ENCODE data around the gene REN.

REN gene

DNA sequence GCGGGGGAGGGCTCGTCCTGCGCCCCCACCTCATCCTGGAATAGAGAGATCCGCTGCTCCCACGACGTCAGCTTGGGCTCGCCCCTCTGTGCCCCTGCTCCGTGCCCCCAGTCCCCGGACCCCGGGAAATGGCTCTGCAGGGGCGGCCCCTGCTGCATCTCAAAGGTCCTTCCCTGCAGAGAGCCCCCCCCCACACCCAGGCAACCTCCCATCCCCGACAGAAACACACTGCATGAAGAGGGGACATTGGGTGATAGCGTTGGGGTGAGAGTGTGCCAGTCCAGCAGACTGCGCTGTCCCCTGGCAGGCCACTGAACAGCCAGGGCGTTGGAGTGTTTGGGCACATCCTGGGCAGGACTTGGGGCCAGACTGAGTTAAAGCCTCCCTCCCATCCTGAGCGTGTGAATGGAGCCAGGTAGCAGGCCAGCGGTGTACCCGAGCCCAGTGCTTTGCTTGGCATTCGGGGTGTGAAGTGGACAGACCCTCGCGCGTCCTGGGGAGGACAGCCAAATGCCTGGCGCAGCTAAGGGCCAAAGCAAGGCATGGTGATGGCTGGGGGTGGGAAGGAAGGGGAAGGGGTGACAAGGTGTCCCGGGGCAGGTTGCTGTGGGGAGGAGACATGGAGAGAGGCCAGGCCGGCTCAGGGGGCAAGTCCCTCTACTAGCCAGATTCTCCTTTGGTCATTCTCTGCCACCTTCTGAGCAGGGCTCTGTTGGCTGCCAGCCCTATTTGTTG is 13.7 kb downstream of the REN start:
- no peak for DNase-seq

DNA sequence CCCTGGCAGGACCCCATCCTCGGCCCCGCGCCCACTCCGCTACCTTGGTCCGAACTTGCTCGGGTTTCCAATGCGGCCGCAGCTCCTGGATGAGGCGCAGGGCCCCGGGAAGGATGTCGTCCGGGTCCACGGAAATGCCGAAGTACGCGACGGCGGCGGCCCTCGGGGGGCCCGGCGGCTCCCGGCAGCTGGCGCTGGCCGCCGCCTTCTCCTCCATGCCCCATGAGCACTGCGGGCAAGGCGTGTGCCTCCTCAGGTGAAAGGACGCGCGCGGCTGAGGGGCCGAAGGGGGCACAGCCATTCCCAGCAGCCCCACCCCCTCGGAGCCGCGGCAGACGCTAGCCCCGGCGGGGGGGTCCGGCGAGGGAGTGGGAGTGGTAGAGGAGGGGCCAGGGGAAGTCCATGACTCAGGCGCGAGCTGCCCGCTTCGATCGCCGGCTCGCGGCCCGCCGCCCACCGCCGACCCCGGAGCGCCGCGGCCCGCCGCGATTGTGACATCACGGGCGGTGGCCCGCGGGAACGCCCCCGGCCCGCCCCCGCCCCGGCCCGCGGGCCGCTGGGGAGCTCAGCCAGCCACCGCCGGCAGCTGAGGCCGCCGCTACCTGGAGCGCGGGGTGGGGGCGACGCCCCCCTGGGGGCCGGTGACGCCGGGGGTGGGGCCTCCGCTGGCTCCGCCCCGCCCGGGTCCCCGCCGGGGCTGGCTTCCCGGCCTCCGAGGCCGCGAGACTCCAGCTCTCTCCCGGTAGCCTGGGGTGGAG is 14.4 kb downstream of the REN start, which contains the start of gene ETNK2:
TSS of gene ETNK2 (minus strand) at position 493 of the 758 bp plus-strand sequence. CDS start at position 301, 192 bp downstream.
- DNase-seq = peak; percentile 21

DNA sequence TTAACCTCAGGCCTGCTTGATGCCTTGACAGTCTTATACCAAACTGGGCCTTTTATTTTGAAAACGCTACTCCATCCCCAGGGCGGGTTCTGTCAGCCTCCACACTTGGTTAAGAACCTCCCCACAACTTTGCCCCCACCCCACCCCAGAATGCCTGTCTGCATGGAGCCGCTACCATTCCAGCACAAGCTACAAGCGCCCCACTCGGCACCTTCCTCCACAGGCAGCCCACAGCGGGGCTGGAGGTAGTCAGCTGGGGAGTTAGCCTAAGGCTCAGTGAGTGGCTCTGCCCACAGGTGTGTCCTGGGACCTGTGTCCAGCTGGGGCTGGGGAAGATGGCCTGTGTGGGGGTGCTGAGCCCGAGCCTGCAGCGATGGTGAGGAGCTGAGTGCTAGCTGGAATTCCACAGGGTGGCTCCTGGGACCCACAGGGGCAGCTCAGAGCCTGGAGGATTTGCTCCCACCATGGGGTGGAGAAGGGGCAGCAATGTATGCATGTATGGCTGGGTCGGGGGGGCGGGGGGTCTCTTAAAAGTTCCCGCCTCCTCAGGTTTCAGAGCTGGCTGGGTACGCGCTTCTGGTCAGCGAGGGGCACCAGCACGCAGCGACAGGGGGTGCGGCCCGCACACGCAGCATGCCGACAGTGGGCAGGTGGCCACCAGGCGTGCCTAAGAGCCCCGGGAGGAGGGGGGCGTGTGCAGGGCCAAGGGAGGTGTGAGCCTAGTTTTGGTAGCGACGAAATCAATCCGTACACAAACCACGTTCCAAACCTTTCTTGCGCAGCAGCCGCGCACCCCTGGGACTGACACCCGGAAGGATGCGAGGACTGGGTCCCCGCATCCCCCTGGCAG is 15.2 kb downstream of the REN start:
- DNase-seq = no peak

DNA sequence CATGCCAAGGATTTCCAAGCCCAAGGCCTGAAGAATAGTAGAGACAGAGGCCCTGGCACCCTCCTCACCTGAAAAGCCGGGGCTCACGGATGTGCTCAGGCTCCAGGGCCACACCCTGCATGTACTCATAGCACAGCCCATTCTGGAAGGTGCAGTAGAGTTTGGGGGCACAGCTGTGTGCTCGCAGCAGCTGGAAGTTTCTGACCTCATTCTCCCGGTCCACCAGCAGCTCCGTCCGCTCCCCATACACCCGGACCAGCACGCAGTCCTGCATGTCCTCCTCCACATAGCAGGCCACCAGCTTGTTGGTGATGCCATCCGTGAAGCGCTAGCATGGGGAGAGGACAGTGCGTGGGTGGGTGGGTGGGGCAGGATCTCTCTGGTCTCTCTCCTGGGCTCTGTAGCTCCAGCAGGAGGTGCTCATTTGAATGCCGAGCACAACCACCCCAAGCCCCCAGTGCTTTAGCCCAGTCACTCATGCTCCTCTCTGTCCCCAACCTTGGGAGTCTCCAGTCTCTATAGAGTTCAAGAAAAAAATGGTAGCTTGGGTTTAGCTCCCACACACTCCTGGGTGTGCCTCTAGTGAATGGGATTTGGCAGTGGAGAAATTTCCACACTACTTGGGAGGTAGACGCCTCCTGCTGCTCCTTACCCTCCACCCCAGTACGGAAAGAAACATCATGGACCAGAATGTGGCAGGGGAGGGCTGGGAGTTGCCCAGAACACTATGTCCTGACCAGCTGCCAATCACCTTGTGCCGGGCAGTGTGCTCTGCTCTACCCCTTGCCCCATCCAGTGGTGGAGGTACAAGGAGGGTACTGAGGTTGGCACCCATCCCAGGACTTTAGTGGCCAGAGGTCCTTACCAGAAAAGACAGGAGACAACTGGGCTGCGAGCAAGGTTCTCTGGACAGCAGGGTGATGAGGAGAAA is 16.2 kb downstream of the REN start:
- DNase-seq = no peak

DNA sequence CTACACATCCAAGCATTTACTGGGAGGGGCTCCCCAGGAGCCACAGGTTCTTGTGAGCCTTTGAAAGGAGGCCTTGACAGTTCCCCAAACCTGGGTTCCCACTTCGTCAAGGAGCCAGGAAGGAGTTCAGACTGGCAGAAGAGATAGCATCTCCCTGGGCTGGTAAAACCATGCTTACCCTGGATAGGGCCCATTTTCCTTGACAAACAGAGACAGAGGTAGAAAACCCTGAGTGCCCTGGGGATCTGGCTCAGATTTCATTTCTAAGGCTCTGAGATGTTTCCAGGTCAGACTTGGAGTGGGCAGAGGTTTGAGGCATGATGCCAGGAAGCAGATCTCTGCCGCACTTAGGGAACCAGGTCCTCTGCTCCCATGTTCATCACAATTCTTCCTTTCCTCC is 17.0 kb downstream of the REN start:
- peak; percentile 69 for DNase-seq

DNA sequence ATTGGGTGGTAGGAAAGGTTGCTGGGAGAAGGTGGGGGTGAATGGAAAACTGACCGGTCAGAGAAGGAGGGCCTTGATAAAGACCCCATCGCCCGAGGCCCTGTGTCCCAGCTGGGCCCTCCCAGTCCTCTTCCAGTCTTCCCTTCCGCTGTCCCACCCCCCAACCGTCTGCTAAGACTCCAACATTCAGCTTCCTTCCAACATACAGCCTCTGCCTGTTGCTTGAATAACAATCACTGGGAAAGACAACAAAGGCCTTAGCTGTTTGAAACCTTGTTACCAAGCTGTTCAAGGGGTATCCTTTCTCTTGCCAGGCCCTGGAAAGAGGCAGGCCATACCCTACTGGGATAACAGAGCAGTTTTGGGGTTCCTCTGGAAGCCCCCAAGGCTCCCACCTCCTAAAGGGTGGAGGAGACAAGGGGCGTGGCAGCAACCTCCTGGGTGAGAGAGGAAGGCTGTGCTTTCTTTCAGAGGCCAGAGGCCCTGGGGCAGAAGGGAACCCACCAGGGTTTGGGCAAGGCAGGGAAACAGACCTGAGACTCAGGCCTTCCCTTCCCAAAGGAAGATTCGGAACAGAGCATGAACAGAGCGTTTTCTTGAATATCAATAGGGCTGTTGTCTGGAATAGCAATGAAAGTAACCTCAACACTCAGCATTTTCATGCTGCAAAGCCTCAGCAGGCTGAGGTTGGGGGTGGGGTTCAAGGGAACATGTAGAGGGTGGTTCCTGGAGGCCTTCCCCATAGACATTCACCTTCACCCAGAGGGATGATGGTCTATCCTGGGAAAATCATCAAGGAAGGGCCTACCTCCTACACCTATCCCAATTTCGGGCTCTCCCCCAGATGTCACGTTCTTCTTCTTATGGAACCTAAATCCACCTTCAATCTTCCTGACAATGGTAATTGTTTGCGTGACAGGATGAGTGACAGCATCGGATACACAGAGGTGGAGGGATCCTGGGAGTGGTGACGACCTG is 18.4 kb downstream of the REN start:
- no peak for DNase-seq

DNA sequence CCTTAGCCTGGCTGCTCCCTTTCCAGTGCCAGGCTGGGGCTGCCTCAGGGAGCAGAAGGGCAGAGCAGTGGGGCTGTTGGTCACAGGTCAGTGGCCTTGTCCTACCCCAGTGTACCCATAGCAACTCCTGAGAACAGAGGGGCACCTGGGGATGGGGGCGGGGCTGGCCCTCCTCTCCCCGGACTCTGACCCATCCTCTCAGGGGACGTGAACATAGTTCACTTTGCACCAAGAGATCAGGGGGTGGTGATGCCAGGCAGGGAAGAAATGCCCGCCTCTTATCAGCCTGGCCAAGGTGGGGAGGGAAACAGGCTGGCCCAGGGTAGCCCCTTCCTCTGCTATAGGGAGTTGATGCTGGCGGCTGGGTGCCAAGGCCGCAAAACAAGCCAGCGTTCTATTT is 19.2 kb downstream of the REN start:
- DNase-seq = no peak

DNA sequence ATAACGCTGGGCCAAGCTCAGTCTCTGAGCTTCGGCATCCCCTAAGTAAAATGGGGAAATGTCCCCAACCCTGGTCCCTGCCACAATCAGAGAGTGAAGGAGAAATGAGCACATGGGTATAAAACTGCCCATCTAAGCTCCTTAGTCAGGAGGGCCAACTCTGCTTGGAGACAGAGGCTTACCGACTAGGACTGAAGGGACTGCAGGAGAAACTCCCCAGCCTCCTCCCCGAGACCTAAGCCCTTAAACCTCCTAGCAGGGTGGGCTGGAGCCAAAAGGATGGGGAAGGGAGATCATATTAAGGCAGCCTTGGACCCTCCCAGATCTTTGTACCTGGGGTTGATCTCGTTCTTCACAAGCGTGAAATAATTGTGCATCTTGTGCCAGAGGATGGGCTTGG is 19.8 kb downstream of the REN start:
- no peak for DNase-seq

DNA sequence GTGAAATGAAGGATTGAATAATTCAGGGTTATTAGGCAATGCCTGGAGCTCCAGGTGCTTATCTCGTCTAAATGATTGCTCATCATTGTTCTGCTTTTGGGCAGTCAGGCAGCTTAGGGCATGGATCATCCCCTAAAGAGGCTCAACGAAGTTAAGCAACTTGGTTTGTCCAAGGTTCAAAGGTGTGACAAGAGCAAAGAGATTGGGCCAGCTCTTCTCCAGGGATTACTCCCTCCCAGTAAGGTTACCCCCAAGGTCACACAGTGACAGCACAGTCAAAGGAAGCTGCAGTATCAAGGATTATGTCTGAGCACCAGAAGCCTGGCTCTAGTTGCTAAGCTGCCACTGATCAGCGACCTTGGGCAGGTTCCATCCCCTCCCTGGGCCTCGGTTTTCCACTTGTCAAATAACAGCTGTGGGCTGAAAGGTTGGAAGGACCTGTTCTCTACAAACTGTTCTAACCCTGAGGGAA is 21.1 kb downstream of the REN start:
- DNase-seq = no peak

DNA sequence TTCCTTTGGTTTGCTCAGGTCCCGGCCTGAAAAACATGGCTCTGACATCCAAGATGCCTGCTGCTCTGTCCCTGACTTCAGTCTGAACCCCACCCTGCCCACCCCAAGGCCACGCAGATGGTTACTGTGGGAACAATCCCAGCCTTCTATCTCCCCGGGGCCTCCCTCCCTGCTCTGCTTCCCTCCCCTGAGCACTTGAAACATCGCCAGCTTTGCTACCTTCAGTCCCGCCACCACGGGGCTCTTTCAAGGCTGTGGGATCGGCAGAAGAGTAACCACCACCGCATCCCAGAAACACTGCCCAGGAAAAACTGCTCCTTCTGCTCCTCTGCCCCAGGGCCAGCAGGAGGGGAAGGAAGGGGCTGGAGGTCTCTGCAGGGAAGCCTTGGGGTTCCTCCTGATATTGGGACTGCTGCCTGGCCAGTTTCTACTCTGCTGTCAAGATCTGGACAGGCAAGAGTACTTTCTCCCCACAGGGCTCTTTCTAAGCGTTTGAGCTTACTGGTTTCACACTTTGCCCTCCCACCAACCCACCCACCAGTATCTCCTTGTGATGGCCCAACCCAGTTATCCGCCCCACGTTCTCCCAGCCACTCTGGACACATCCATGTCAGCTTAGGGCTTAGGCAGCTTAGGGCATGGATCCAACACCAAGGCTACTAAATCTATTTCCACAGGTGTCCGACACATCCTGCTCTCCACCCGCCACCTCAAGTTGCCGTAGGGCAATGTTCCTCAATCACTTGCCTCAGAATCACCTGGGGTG is 22.7 kb downstream of the REN start:
- DNase-seq = no peak

DNA sequence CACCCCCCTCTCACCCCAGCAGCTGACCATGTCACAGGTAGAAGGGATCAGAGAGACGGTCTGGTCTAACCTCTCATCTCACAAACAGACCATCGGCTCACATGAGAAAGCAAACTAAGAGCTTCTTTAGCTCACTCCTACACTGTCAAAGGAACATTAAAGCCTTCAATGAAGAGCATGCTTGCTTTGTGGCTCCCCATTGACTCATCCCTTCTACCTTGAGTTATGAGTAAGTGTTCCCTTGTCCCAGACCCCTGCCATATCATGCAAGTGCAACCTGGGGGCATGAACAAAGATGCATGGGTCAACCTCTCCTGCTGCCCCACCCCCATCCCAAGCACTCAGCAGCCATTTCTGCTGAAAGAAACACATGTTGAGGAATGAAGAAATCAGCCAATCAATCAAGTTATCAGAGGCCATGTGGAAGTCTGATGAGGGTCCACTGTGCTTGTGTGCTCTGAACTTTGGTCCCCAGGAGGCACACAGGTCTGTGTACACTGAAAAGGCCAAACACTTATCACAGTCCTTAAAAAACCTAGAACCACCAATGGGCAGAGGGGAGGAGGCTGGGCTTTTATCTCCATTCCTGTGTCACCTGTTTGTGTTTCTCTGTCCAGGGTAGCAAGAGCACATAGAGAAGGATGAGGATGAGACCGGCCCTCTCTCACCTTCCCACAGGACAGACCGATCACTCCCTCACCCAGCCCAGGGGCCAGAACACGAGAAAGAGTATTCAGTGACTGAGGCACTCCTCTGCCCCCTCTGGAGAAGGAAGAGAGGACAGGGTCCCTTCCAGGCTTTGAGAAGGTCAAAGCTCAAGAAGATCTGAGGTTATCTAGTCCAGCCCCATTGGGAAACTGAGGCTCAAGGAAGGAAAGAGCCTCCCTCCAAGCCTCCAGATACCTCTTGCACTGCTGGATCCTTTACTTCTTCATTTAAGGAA is 23.8 kb downstream of the REN start:
- no peak for DNase-seq

DNA sequence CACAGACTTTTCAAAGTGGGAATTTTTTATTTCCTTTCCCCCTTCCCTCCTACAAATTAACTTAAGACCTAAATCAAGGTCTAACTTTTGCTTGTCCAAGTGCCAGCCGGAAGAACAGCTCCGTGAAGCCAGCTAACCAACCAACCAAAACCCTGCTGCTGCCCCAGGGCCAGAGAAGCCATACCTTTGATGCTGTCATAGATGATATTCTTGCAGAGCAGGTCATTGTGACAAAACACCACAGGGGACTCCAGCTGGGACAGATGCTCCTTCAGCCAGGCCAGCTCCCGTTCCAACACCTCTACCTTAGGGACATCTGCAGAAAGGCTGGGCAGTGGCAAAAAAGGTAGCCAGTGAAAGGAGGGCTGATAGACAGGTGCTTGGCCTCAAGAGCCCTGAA is 25.0 kb downstream of the REN start:
- no peak for DNase-seq

DNA sequence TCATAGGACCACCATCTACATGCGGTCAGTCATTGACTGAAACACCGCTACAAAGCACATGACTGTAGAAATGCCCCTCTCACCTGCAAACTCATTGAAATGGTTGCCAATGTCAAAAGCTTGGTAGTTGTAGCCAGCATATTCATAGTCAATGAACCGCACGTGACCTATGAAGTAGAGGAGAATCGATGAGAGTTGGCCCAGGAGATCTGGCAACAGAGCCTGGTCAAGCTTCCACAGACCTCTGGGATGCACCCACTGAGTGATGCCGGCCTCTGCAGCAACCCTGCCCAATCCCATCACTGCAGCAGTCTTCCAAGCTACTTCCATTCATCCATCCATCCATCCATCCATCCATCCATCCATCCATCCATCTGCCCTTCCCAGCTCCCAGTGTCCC is 26.2 kb downstream of the REN start:
- DNase-seq = no peak

DNA sequence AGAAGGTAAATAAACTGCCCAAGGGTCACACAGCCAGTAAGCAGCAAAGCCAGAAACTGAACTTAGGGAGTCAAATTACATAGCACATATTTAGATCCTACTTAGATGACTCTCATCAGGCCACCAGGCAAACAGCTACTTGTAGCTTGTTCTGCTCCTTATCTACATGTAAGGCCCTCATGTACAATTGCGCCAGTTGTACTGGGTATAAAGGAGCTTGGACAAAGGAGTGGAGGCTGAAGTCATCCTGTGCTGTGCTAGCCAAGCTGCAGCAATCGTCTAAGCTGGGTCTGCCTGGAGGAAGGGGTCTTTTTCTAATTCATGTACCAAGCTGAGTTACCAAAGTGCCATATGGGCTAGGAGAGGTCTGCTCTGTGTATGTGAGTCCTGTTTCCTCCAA is 27.0 kb downstream of the REN start:
- DNase-seq = no peak

DNA sequence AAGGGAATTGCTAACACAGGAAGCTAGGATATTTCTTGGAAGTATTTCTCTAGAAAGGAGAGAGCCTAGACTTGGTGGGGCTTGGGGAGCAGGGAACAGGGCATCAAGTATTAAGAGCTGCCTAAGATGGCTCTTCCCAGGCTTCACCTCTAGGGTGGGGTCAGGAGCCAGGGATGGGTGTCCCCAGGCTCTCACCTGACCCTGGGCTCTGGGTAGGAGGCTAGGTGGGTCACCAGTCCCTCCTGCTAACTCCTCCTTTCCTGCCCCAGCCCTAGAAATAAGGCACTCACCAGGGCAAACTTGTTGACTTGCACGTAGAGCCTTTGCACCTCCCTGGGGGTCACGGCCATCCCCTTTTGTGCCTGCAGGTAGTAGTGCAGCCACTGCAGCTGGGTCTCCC is 29.3 kb downstream of the REN start:
- DNase-seq = no peak

DNA sequence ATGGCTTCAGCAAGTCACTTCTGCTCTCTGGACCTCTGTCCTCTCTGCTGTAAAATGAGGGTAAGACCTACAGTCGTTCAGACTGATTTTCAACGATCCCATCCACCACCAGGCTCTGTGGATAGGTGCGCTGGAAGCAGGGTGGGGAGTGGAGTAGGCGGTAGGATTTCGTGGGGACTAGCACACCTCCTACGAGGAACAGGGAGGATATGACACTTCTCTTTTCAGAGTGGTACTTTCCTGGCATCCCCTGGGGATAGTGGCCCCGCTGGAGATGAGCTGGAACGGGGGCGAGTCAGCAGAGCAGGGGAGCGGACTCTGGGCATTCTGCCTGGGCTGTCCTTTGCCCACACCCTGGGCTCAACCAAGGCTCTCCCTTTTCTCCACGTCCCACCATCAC is 32.0 kb downstream of the REN start:
- DNase-seq = no peak

DNA sequence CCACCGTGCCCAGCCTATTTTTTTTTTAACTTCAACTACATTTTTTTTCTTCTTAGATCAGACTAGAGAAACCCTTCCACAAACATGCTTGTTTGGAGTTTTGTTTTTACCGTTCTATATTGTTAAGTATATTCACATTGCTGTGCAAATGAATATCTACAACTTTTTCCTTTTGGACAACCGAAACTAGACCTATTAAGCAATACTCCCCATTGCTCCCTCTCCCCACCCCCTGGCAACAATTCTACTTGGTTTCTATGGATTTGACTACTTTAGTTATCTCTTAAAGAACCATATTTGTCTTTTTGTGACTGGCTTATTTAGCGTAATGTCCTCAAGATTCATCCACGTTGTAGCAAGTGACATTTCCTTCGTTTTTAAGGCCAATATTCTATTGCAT is 33.4 kb downstream of the REN start:
- no peak for DNase-seq

DNA sequence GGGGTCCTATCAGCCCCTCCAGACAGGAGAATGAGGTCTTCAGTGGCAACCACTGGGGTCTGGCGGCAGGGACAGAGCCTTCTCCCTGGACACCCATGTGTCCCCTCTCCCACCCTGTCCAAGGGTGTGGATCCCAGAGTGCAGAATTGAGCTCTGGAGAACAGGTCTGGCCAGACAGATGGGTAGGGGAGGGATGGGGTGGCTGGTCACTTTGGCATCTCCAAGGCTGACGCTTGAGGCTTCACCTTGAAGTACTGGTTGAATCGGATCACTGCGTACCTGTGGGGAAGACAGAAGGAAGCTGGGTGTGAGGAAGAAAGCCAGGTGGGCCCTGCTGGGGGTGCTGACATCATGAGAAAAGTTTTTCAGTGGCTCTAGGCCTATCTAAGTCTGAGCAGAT is 34.2 kb downstream of the REN start:
- no peak for DNase-seq
